VCaP (cell line): ENCODE measurements around the gene MAP1LC3A.
A peak's percentile ranks its signal among the peaks of the same experiment; 100 is the strongest.

ENCODE experiments used
- H3K27ac ChIP-seq: fragments of 450-650 bp; 2 replicates; pipeline ENCODE4 v1.5.1; 2017
- CTCF ChIP-seq: fragments of 450-650 bp; conservative IDR thresholded peaks from 2 replicates; pipeline ENCODE4 v1.5.1; 2017; ENCODE audit warnings: mild to moderate bottlenecking, moderate library complexity

Gene MAP1LC3A

GRCh38 chr20:34532320-34532719 lies 26.2 kb upstream of the MAP1LC3A start:
- no peak for TF ChIP-seq CTCF
- peak overlapping the region; percentile 67 for H3K27ac ChIP-seq

- no peak for TF ChIP-seq CTCF
- peak overlapping the region; percentile 67 for H3K27ac ChIP-seq
Observed at GRCh38 chr20:34532756-34533155, 25.8 kb upstream of the MAP1LC3A start.

GRCh38 chr20:34534391-34535165 lies 23.9 kb upstream of the MAP1LC3A start:
- TF ChIP-seq CTCF, result no peak
- peak overlapping the region; percentile 67 for H3K27ac ChIP-seq

- no peak for TF ChIP-seq CTCF
- no peak overlapping the region; the same call in 1 of the 2 replicates for H3K27ac ChIP-seq
Observed at GRCh38 chr20:34535301-34535840, 23.1 kb upstream of the MAP1LC3A start.

GRCh38 chr20:34535857-34536256 lies 22.7 kb upstream of the MAP1LC3A start:
- no peak overlapping the region for H3K27ac ChIP-seq
- no peak for TF ChIP-seq CTCF

GRCh38 chr20:34536798-34537394 lies 21.6 kb upstream of the MAP1LC3A start:
- TF ChIP-seq CTCF, result no peak; the same call in 1 of the 2 replicates
- H3K27ac ChIP-seq, result no peak overlapping the region

GRCh38 chr20:34537651-34538050 lies 20.9 kb upstream of the MAP1LC3A start:
- no peak overlapping the region for H3K27ac ChIP-seq
- TF ChIP-seq CTCF, result no peak
